ENCODE data around the gene FBXO8. TPM values are rescaled to one million over a fixed set of nuclear protein-coding genes. Genes with fewer than 3 reads are reported as not detected.

The FBXO8 gene
- total RNA-seq, 1 experiment from 2014 or later, result 5.8 TPM

DNA sequence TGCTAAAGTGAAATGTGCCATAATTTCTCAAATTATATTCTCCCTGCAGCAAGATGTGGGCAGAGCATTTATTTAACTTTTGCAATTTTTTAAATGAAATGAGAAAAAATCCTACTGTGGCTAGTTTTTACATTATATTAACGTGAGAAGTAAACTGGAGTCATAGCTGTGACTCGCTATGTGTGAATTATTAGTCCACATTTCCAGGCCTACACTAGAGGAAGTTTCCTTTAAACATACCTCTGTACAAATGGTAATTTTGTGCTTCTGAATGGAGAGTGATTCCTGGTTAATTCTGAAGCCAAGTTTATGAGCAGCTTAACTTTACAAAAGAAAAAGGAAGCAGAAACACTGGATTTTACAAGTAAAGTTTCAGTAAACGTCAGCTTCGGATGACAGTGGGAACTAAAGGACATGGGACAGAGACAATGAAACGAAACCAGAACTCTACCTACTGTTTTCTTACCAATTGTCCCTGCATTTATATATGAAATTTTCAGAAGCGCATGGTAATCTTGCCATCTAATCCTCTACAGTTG lies 72.4 kb downstream of the FBXO8 start:
- no peaks in the 10 kb centered on the region for H3K9me3 ChIP-seq (ENCODE audit: control insufficient read depth, insufficient read depth, low read depth, low read length)
- intact Hi-C loops (cut with micrococcal nuclease; ENCODE audit: unreplicated experiment) (loop anchor here (5.0 kb wide), 1 partner anchor 426 kb away; no protein-coding TSS in a partner anchor), in situ Hi-C loops (cut with HindIII; ENCODE audit: low pct_unique_long_range_greater_than_20kb, low sequenced_read_pairs) (no loop called here)
- POLR2A ChIA-PET, result no interaction called here
- H3K27ac ChIP-seq (ENCODE audit: low read length), result no peak overlapping the region
- H3K4me3 ChIP-seq (ENCODE audit: low read depth in 2 of 2, low read length in 2 of 2), result no peak overlapping the region
- TF ChIP-seq SIN3A (IDR thresholded peaks at IDR 0.05; ENCODE audit: borderline replicate concordance, insufficient read depth, low read depth, low read length), result no peak
- TF ChIP-seq TCF7L2 (IDR thresholded peaks at IDR 0.05; ENCODE audit: low read depth, low read length), result no peak
- no peak for TF ChIP-seq CTCF (IDR thresholded peaks at IDR 0.05)
- TF ChIP-seq POLR2AphosphoS5 (IDR thresholded peaks at IDR 0.05; ENCODE audit: low read depth, low read length), result no peak
- TF ChIP-seq REST (IDR thresholded peaks at IDR 0.05; ENCODE audit: insufficient read depth in 1 of 2, low read depth in 2 of 2, low read length in 1 of 2), result no peak
- no peaks in the 10 kb centered on the region for H3K4me1 ChIP-seq (ENCODE audit: control insufficient read depth, insufficient read depth, low read length)
- ATAC-seq, result no peak
- CTCF ChIA-PET, result no interaction called here
- no peak for DNase-seq (ENCODE audit: low read depth, low spot score)
- no TSS peak for BruUV-seq (replicated peaks)
- H3K36me3 ChIP-seq (ENCODE audit: control insufficient read depth, insufficient read depth, low read length), result no peaks in the 10 kb centered on the region
- no peaks in the 10 kb centered on the region for H3K27me3 ChIP-seq (ENCODE audit: control insufficient read depth, insufficient read depth, low read length)

DNA sequence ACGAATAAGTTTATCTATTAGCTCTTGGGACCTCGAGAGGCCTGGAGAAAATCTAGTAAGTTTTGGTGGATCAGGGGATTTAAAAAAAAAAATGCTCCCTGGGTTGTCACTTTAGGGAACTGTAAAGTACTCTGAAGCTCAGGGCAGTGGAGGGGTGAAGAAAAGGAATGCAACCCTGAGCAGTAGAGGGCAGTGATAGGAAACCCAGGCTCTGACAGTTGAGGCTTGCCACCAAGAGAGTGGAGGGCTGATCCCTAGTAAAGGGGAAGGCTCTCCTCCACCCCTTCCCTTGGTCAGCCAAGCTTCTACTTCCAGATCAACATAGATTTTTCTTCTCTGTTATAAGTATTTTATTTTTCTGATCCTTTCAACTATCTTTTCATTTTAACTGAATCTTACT lies 73.1 kb downstream of the FBXO8 start:
- POLR2A ChIA-PET, result no interaction called here
- no peaks in the 10 kb centered on the region for H3K36me3 ChIP-seq (ENCODE audit: control insufficient read depth, insufficient read depth, low read length)
- H3K27ac ChIP-seq (ENCODE audit: low read length), result no peak overlapping the region
- CTCF ChIA-PET, result no interaction called here
- no peak for DNase-seq (ENCODE audit: low read depth, low spot score)
- no peaks in the 10 kb centered on the region for H3K9me3 ChIP-seq (ENCODE audit: control insufficient read depth, insufficient read depth, low read depth, low read length)
- H3K4me1 ChIP-seq (ENCODE audit: control insufficient read depth, insufficient read depth, low read length), result no peaks in the 10 kb centered on the region
- H3K4me3 ChIP-seq (ENCODE audit: low read depth in 2 of 2, low read length in 2 of 2), result no peak overlapping the region
- ATAC-seq, result no peak
- no TSS peak for BruUV-seq (replicated peaks)
- no peaks in the 10 kb centered on the region for H3K27me3 ChIP-seq (ENCODE audit: control insufficient read depth, insufficient read depth, low read length)
- TF ChIP-seq CTCF (IDR thresholded peaks at IDR 0.05) (peak; percentile 30), POLR2AphosphoS5 (IDR thresholded peaks at IDR 0.05; ENCODE audit: low read depth, low read length) (no peak)
- in situ Hi-C loops (cut with HindIII; ENCODE audit: low pct_unique_long_range_greater_than_20kb, low sequenced_read_pairs) (no loop called here), intact Hi-C loops (cut with micrococcal nuclease; ENCODE audit: unreplicated experiment) (loop anchor here (5.0 kb wide), 1 partner anchor 427 kb away; no protein-coding TSS in a partner anchor)
